HepG2 (cell line): ENCODE data around the gene NUDT3. TPM values are rescaled to one million over a fixed set of nuclear protein-coding genes. Genes with fewer than 3 reads are reported as not detected.

Experiments
- ATAC-seq: fragments of 200-7000 bp; cut with Tn5 transposase; 3 replicates; pipeline ENCODE4 v1.9.1; 2020; ENCODE audit warnings: mild to moderate bottlenecking, moderate library complexity
- BruUV-seq: library from RNA; stranded (reverse); fragments of 400-500 nt; replicated peaks from 2 replicates; lab custom pipeline; 2021; lab: Mats Ljungman, UMichigan
- CTCF ChIA-PET: fragments of 300-600 bp; formaldehyde crosslinking; extraction: SDS; loops from one replicate; lab custom pipeline; 2021; ENCODE audit warnings: low total read pairs, inconsistent platforms, low intra/inter-chr PET ratio; lab: Yijun Ruan, JAX
- POLR2A ChIA-PET: fragments of 350-600 bp; sonication (Branson Sonifier 250); formaldehyde crosslinking; loops from one replicate; lab custom pipeline; 2020; ENCODE audit warnings: antibody characterized with exemption, inconsistent platforms; lab: Yijun Ruan, JAX
- DNase-seq: peaks from one replicate; pipeline ENCODE4 v3.0.0-alpha.2; 2015; ENCODE audit warnings: low spot score
- FAIRE-seq: peaks from 3 replicates; lab custom pipeline; 2011; peaks lifted over from hg19 to GRCh38; lab: Jason Lieb, UNC
- H2AFZ ChIP-seq: one replicate; pipeline ENCODE4 v1.6.1; 2011; ENCODE audit warnings: low read length, inconsistent platforms
- H3K27ac ChIP-seq: fragments of 300-600 bp; 3 replicates; pipeline ENCODE4 v1.8.0; 2011; ENCODE audit warnings: mixed run types, mild to moderate bottlenecking, mixed read lengths, low read length, inconsistent platforms; ENCODE audit not compliant: insufficient read depth; ENCODE audit errors: extremely low read length
- H3K27me3 ChIP-seq, 2 experiments: fragments of 200-600 bp in 1 of 2; 2 replicates in 1 of 2; 3 replicates in 1 of 2; pipeline versions ENCODE4 v1.6.0 to v1.8.0; 2011; ENCODE audit warnings: low read length in 2 of 2, mild to moderate bottlenecking in 2 of 2, moderate library complexity in 2 of 2, inconsistent platforms in 1 of 2; ENCODE audit not compliant: insufficient read depth in 2 of 2, control insufficient read depth in 1 of 2
- H3K36me3 ChIP-seq, 2 experiments: fragments of 200-600 bp in 1 of 2; replicated peaks in 1 of 2; 2 replicates in 1 of 2; 3 replicates in 1 of 2; pipeline versions ENCODE4 v1.5.1 to v1.8.0; 2011; ENCODE audit warnings: low read length in 2 of 2, inconsistent platforms in 1 of 2; ENCODE audit not compliant: insufficient read depth in 2 of 2, control insufficient read depth in 1 of 2
- H3K4me1 ChIP-seq: 2 replicates; pipeline ENCODE4 v1.5.1; 2012; ENCODE audit warnings: low read length, inconsistent platforms; ENCODE audit not compliant: insufficient read depth
- H3K4me2 ChIP-seq: 2 replicates; pipeline ENCODE4 v1.6.0; 2011; ENCODE audit warnings: low read depth, low read length, inconsistent platforms
- H3K4me3 ChIP-seq, 3 experiments: fragments of 200-600 bp in 1 of 3; sonication (generic), shearing (Covaris generic) in 1 of 3; replicated peaks in 1 of 3; 2 replicates each; pipeline ENCODE4 v1.5.1; 2011 to 2016; ENCODE audit warnings: low read length in 3 of 3, inconsistent platforms in 2 of 3, low read depth in 2 of 3, mild to moderate bottlenecking in 2 of 3, control low read depth in 1 of 3, mixed read lengths in 1 of 3; ENCODE audit not compliant: insufficient read depth in 1 of 3
- H3K79me2 ChIP-seq: one replicate; pipeline ENCODE4 v1.6.1; 2011; ENCODE audit warnings: low read length, inconsistent platforms; ENCODE audit not compliant: insufficient read depth
- H3K9ac ChIP-seq: 2 replicates; pipeline ENCODE4 v1.6.0; 2011; ENCODE audit warnings: mild to moderate bottlenecking, low read depth, low read length, inconsistent platforms; ENCODE audit not compliant: insufficient read depth
- H3K9me3 ChIP-seq: 2 replicates; pipeline ENCODE4 v1.5.1; 2012; ENCODE audit warnings: mild to moderate bottlenecking, low read length
- H4K20me1 ChIP-seq: 2 replicates; pipeline ENCODE4 v1.6.0; 2011; ENCODE audit warnings: inconsistent platforms, mild to moderate bottlenecking, low read length, moderate library complexity; ENCODE audit not compliant: insufficient read depth
- ATRX ChIP-seq: sonication (generic); formaldehyde crosslinking; IDR thresholded peaks from 2 replicates; pipeline ENCODE4 v1.4.0; 2020; ENCODE audit warnings: missing genetic modification reagents, borderline replicate concordance
- ETV6 ChIP-seq: sonication (generic); formaldehyde crosslinking; conservative IDR thresholded peaks from 2 replicates; pipeline ENCODE4 v1.4.0; 2020; ENCODE audit warnings: missing genetic modification reagents
- GATAD2A ChIP-seq: IDR thresholded peaks from 2 replicates; pipeline ENCODE4 v1.6.1; 2016
- MYPOP ChIP-seq: sonication (generic); formaldehyde crosslinking; IDR thresholded peaks from 2 replicates; pipeline ENCODE4 v1.8.1; 2023; ENCODE audit warnings: mild to moderate bottlenecking, moderate library complexity, missing genetic modification reagents
- NKX3-1 ChIP-seq: sonication (generic); formaldehyde crosslinking; IDR thresholded peaks from 2 replicates; pipeline ENCODE4 v1.5.0; 2020; ENCODE audit warnings: missing genetic modification reagents
- NR2F2 ChIP-seq: IDR thresholded peaks from 2 replicates; pipeline ENCODE4 v1.6.1; 2012; ENCODE audit warnings: low read depth, inconsistent platforms, borderline replicate concordance
- PRMT3 ChIP-seq: sonication (generic); formaldehyde crosslinking; IDR thresholded peaks from 2 replicates; pipeline ENCODE4 v1.8.1; 2022; ENCODE audit warnings: low read depth, mild to moderate bottlenecking, moderate library complexity, missing genetic modification reagents, borderline replicate concordance
- TEAD2 ChIP-seq: sonication (generic); formaldehyde crosslinking; IDR thresholded peaks from 2 replicates; pipeline ENCODE4 v1.9.0; 2021; ENCODE audit warnings: missing genetic modification reagents
- TMF1 ChIP-seq: sonication (generic); formaldehyde crosslinking; IDR thresholded peaks from 2 replicates; pipeline ENCODE4 v1.8.1; 2022; ENCODE audit warnings: low read depth, missing genetic modification reagents
- ZBTB1 ChIP-seq: sonication (generic); formaldehyde crosslinking; IDR thresholded peaks from 2 replicates; pipeline ENCODE4 v1.4.0; 2020; ENCODE audit warnings: missing genetic modification reagents, borderline replicate concordance
- ZNF224 ChIP-seq: sonication (generic); formaldehyde crosslinking; IDR thresholded peaks from 2 replicates; pipeline ENCODE4 v1.5.0; 2020; ENCODE audit warnings: mild to moderate bottlenecking, missing genetic modification reagents
- ZNF230 ChIP-seq: sonication (generic); formaldehyde crosslinking; IDR thresholded peaks from 2 replicates; pipeline ENCODE4 v1.4.0; 2020; ENCODE audit warnings: mild to moderate bottlenecking, missing genetic modification reagents
- ZNF549 ChIP-seq: sonication (generic); formaldehyde crosslinking; IDR thresholded peaks from 2 replicates; pipeline ENCODE4 v1.5.0; 2020; ENCODE audit warnings: missing genetic modification reagents
- ZNF737 ChIP-seq: sonication (generic); formaldehyde crosslinking; IDR thresholded peaks from 2 replicates; pipeline ENCODE4 v1.5.0; 2020; ENCODE audit warnings: missing genetic modification reagents, mild to moderate bottlenecking, borderline replicate concordance
- ZNF777 ChIP-seq: sonication (generic); formaldehyde crosslinking; IDR thresholded peaks from 2 replicates; pipeline ENCODE4 v1.4.0; 2020; ENCODE audit warnings: missing genetic modification reagents
- WGBS: methylation state at CpG from one replicate; pipeline ENCODE4 v1.1.6; 2017; ENCODE audit warnings: low lambda C conversion rate; 5-methylcytosine and 5-hydroxymethylcytosine counted together
- in situ Hi-C: cut with HindIII; loops from 2 replicates; pipeline ENCODE4 v1.10.0; 2017; ENCODE audit warnings: low pct_unique_long_range_greater_than_20kb; ENCODE audit not compliant: extremely low pct_ligation_motif_present
- intact Hi-C: fragments of 100-400 bp; cut with micrococcal nuclease; formaldehyde crosslinking; loops from one replicate; pipeline ENCODE4 v1.10.0; 2022; ENCODE audit not compliant: unreplicated experiment
- polyA plus RNA-seq, 8 experiments: library from polyadenylated mRNA; depleted of rRNA in 3 of 8; stranded (reverse) in 7 of 8; unstranded in 1 of 8; fragments of >200 nt; fragmentation: Illumina TruSeq in 4 of 8; extraction: Trizol in 4 of 8; gene quantifications; 2 replicates each; pipeline versions ENCODE4 v1.2.1 to v1.2.3, GENCODE V29; 2011 to 2016; ENCODE audit warnings: low read depth in 4 of 8, missing spikeins in 1 of 8, mixed read lengths in 1 of 8; ENCODE audit not compliant: insufficient read depth in 1 of 8
- total RNA-seq, 5 experiments: library from RNA; depleted of rRNA; stranded (reverse); fragments of >200 nt; fragmentation: Illumina TruSeq; extraction: Trizol; gene quantifications; 2 replicates each; pipeline ENCODE4 v1.2.3, GENCODE V29; 2016; ENCODE audit warnings: low read depth in 1 of 5
- TF ChIP-seq, protein P1 (sequence below): sonication (generic); formaldehyde crosslinking; IDR thresholded peaks from 2 replicates; pipeline ENCODE4 v1.5.0; 2020; ENCODE audit warnings: missing genetic modification reagents

NUDT3 gene
- total and polyA plus RNA-seq, 2 of the 13 experiments (the other 11 are each of a cell fraction or from before 2014, with no cell fraction given), result 20.2 to 20.6 TPM

DNA sequence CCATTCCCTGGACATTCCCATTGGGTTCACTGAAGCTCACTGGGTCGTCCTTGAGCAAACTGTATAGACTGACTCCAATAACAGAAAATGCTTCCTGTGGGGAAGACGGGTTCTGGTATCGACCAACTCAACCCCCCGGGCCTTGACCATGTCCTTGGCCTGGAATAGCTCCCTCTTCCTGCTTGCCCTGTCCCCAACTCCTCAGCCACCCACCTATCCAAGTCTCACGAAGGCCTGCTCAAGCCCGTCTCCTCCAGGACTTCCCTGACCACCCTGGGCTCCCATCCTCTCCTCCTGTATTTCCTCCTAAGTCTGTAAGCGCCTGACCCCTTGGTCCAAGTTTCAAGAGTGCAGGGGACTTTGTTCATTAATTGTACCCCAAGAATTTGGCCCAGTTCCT lies 158.6 kb downstream of the NUDT3 start:
- Histone ChIP-seq H2AFZ (no peak overlapping the region), H3K9ac (no peak overlapping the region), H3K4me2 (no peak overlapping the region), H3K79me2 (peaks cover 13% of the 10 kb centered on the region), H4K20me1 (no peaks in the 10 kb centered on the region), H3K9me3 (no peaks in the 10 kb centered on the region), H3K4me1 (peaks cover 31% of the 10 kb centered on the region), H3K4me3 (no peak overlapping the region), H3K27ac (no peak overlapping the region), H3K27me3 (peaks cover 2 to 16% of the 10 kb centered on the region in 2 experiments; a peak in 4 of 5 replicates), H3K36me3 (no peaks in the 10 kb centered on the region)
- ATAC-seq (no peak), FAIRE-seq (no peak), DNase-seq (no peak)
- ChIA-PET CTCF (no interaction called here), POLR2A (no interaction called here)
- 68% methylated on average over 7 of the region's 7 CpGs for WGBS
- in situ Hi-C loops, result loop anchor here (5.0 to 25.0 kb wide), 2 partner anchors 37 to 378 kb away; no protein-coding TSS in a partner anchor
- intact Hi-C loops, result no loop called here
- no TSS peak for BruUV-seq
- TF ChIP-seq, protein P1, sequence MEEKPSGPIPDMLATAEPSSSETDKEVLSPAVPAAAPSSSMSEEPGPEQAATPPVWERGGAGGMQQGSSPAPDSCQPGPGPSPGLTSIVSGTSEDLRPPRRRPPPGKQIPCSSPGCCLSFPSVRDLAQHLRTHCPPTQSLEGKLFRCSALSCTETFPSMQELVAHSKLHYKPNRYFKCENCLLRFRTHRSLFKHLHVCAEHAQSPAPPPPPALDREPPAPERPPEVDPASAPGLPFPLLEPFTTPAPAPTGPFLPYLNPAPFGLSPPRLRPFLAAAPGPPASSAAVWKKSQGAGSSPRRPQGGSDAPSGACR (CRISPR knock-in tag), result no peak
- TF ChIP-seq GATAD2A (CRISPR knock-in tag) (no peak), ZBTB1 (no peak), NKX3-1 (no peak), ZNF737 (CRISPR knock-in tag) (no peak), ZNF230 (CRISPR knock-in tag) (no peak), ATRX (CRISPR knock-in tag) (no peak), NR2F2 (no peak), ZNF777 (CRISPR knock-in tag) (no peak), MYPOP (CRISPR knock-in tag) (no peak), TEAD2 (CRISPR knock-in tag) (no peak), ZNF549 (CRISPR knock-in tag) (no peak), ETV6 (CRISPR knock-in tag) (no peak), ZNF224 (CRISPR knock-in tag) (no peak), PRMT3 (CRISPR knock-in tag) (no peak), TMF1 (CRISPR knock-in tag) (no peak)
